T1000 (cell line): ENCODE data around the gene TMED8.
A peak's percentile ranks its signal among the peaks of the same experiment; 100 is the strongest.
"Not testable (repeated sequence)": the region's sequence is repeated elsewhere in the genome, so short reads cannot be mapped to it uniquely, and the experiment has no call there.

Experiments
- DNase-seq: peaks from one replicate; lab custom pipeline; 2025; ENCODE audit warnings: mixed read lengths; lab: John Stamatoyannopoulos, UW

Gene TMED8

GRCh38 chr14:77322250-77322902, 54.5 kb downstream of the TMED8 start:
- DNase-seq = no peak

- peak; percentile 90 for DNase-seq
These were observed 56.5 kb downstream of the TMED8 start, which contains the start of gene POMT2 for GRCh38 chr14:77320238-77320935. POMT2 (minus strand) TSS chr14:77320883; CDS start chr14:77320681, 202 bp downstream.

- DNase-seq = no peak
These were observed 57.5 kb downstream of the TMED8 start for GRCh38 chr14:77319422-77319821.

GRCh38 chr14:77318756-77319155, 58.1 kb downstream of the TMED8 start:
- not testable (repeated sequence) for DNase-seq

GRCh38 chr14:77318006-77318553, 58.8 kb downstream of the TMED8 start:
- no peak for DNase-seq

- DNase-seq = no peak
These were observed 60.0 kb downstream of the TMED8 start for GRCh38 chr14:77316872-77317301.

GRCh38 chr14:77316195-77316505, 60.7 kb downstream of the TMED8 start:
- no peak for DNase-seq

GRCh38 chr14:77314539-77315457, 62.1 kb downstream of the TMED8 start:
- no peak for DNase-seq

- peak; percentile 69 for DNase-seq
These were observed 62.9 kb downstream of the TMED8 start for GRCh38 chr14:77314043-77314442.

- DNase-seq = no peak
These were observed 63.5 kb downstream of the TMED8 start for GRCh38 chr14:77313371-77313770.

GRCh38 chr14:77311217-77311616, 65.7 kb downstream of the TMED8 start:
- DNase-seq = no peak

- DNase-seq = no peak
These were observed 66.9 kb downstream of the TMED8 start for GRCh38 chr14:77310026-77310425.

- no peak for DNase-seq
These were observed 67.8 kb downstream of the TMED8 start for GRCh38 chr14:77309131-77309530.

- DNase-seq = no peak
These were observed 69.9 kb downstream of the TMED8 start for GRCh38 chr14:77306851-77307496.

GRCh38 chr14:77306416-77306815, 70.5 kb downstream of the TMED8 start:
- no peak for DNase-seq

- DNase-seq = no peak
These were observed 71.2 kb downstream of the TMED8 start for GRCh38 chr14:77305696-77306095.

- DNase-seq = peak; percentile 22
These were observed 73.3 kb downstream of the TMED8 start for GRCh38 chr14:77303417-77304156.

GRCh38 chr14:77302926-77303325, 74.0 kb downstream of the TMED8 start:
- DNase-seq = no peak

- peak; percentile 28 for DNase-seq
These were observed 75.8 kb downstream of the TMED8 start for GRCh38 chr14:77301103-77301502.

GRCh38 chr14:77299771-77300170, 77.1 kb downstream of the TMED8 start:
- DNase-seq = no peak

- DNase-seq = no peak
These were observed 80.0 kb downstream of the TMED8 start for GRCh38 chr14:77296906-77297305.
